ENCODE results near the gene SIPA1L3.
A peak's percentile ranks its signal among the peaks of the same experiment; 100 is the strongest.

Gene SIPA1L3

DNA sequence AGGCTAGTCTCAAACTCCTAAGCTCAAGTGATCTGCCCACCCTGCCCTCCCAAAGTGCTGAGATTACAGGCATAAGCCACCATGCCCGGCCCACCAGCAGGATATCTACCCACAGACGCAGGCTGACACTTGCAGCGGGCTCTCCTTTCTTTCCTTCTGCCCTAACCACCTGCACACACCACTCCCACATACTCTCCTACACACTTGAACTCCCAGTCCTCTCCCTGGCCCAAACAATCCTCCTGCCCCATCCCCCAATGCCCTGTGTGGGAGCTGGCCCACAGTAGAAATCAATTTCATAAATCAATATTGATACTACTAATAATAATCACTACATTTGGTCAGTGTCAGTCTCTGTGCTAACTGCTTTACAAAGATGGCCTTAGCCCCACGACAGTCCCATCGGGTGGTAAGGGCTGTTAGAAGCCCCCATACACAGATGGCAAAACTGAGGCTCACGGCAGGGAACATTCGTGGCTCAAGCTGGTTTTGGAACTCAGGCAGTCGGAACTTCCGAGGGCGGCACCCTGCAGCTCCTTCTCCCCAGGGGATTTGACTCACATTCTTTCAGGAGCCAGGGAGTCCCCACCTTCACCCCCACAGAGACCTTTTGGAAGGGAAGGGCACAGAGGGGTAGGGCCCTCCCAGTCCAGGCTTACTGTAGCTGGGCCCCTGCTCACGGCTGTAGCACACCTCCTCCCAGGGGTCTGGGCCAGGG is 320.4 kb downstream of the SIPA1L3 start:
- Histone ChIP-seq H3K27me3 (ENCODE audit: insufficient read depth, low read length) (no peaks in the 10 kb centered on the region), H3K36me3 (ENCODE audit: insufficient read depth, low read length) (no peaks in the 10 kb centered on the region), H3K27ac (ENCODE audit: low read depth, low read length, poor library complexity, severe bottlenecking) (no peak overlapping the region), H3K4me2 (ENCODE audit: low read length) (no peak overlapping the region), H3K79me2 (ENCODE audit: insufficient read depth, low read length) (no peaks in the 10 kb centered on the region), H3F3A (ENCODE audit: insufficient read depth, low read length) (no peaks in the 10 kb centered on the region), H3K9ac (ENCODE audit: low read length) (no peak overlapping the region), H3K9me2 (ENCODE audit: low read depth, low read length) (no peaks in the 10 kb centered on the region), H3K4me1 (ENCODE audit: insufficient read depth, low read length, severe bottlenecking) (peaks cover 16% of the 10 kb centered on the region), H3K9me3 (ENCODE audit: low read length) (no peaks in the 10 kb centered on the region), H4K20me1 (ENCODE audit: insufficient read depth, low read length) (no peaks in the 10 kb centered on the region), H2AFZ (ENCODE audit: low read length) (no peak overlapping the region), H3K4me3 (ENCODE audit: low read depth, low read length, poor library complexity, severe bottlenecking) (no peak overlapping the region)
- TF ChIP-seq, protein P1, sequence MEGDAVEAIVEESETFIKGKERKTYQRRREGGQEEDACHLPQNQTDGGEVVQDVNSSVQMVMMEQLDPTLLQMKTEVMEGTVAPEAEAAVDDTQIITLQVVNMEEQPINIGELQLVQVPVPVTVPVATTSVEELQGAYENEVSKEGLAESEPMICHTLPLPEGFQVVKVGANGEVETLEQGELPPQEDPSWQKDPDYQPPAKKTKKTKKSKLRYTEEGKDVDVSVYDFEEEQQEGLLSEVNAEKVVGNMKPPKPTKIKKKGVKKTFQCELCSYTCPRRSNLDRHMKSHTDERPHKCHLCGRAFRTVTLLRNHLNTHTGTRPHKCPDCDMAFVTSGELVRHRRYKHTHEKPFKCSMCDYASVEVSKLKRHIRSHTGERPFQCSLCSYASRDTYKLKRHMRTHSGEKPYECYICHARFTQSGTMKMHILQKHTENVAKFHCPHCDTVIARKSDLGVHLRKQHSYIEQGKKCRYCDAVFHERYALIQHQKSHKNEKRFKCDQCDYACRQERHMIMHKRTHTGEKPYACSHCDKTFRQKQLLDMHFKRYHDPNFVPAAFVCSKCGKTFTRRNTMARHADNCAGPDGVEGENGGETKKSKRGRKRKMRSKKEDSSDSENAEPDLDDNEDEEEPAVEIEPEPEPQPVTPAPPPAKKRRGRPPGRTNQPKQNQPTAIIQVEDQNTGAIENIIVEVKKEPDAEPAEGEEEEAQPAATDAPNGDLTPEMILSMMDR (IDR thresholded peaks at IDR 0.05; ENCODE audit: low read length), result no peak
- no peak for TF ChIP-seq EZH2 (IDR thresholded peaks at IDR 0.05; ENCODE audit: borderline replicate concordance, low read length)

DNA sequence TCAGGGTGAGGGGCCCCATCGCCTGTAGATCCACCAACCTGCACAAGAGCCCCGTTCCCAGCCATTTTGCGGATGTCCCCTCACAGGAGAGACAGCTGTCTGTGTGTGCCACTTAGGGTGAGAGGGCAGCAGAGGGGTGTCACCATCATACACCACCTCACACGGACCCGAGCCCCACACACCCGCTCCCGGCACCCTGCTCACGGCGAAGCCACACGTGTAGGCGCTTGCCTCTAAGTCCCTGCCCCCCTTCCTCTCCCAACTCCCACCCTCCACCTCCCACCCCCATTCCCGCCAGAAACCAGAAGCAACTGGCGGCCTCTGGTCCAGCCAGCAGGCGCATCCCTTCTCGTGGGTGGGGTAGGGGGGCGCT is 321.0 kb downstream of the SIPA1L3 start:
- Histone ChIP-seq H3K9me2 (ENCODE audit: low read depth, low read length) (no peaks in the 10 kb centered on the region), H3K4me3 (ENCODE audit: low read depth, low read length, poor library complexity, severe bottlenecking) (no peak overlapping the region), H2AFZ (ENCODE audit: low read length) (no peak overlapping the region), H3F3A (ENCODE audit: insufficient read depth, low read length) (no peaks in the 10 kb centered on the region), H4K20me1 (ENCODE audit: insufficient read depth, low read length) (no peaks in the 10 kb centered on the region), H3K9me3 (ENCODE audit: low read length) (no peaks in the 10 kb centered on the region), H3K4me2 (ENCODE audit: low read length) (no peak overlapping the region), H3K9ac (ENCODE audit: low read length) (no peak overlapping the region), H3K4me1 (ENCODE audit: insufficient read depth, low read length, severe bottlenecking) (peaks cover 16% of the 10 kb centered on the region), H3K79me2 (ENCODE audit: insufficient read depth, low read length) (no peaks in the 10 kb centered on the region), H3K27ac (ENCODE audit: low read depth, low read length, poor library complexity, severe bottlenecking) (no peak overlapping the region), H3K27me3 (ENCODE audit: insufficient read depth, low read length) (no peaks in the 10 kb centered on the region), H3K36me3 (ENCODE audit: insufficient read depth, low read length) (no peaks in the 10 kb centered on the region)
- TF ChIP-seq, protein P1 (IDR thresholded peaks at IDR 0.05; ENCODE audit: low read length), result no peak
- TF ChIP-seq EZH2 (IDR thresholded peaks at IDR 0.05; ENCODE audit: borderline replicate concordance, low read length), result no peak

GRCh38 chr19:38228491-38229439 is 321.8 kb downstream of the SIPA1L3 start:
- Histone ChIP-seq H3K9ac (ENCODE audit: low read length) (peak overlapping the region; percentile 70), H3K36me3 (ENCODE audit: insufficient read depth, low read length) (no peaks in the 10 kb centered on the region), H3K9me3 (ENCODE audit: low read length) (no peaks in the 10 kb centered on the region), H3K79me2 (ENCODE audit: insufficient read depth, low read length) (no peaks in the 10 kb centered on the region), H2AFZ (ENCODE audit: low read length) (no peak overlapping the region), H3K4me2 (ENCODE audit: low read length) (peak overlapping the region; percentile 97), H3K27me3 (ENCODE audit: insufficient read depth, low read length) (no peaks in the 10 kb centered on the region), H3K4me1 (ENCODE audit: insufficient read depth, low read length, severe bottlenecking) (peaks cover 10% of the 10 kb centered on the region), H3K4me3 (ENCODE audit: low read depth, low read length, poor library complexity, severe bottlenecking) (peak overlapping the region; percentile 72), H3F3A (ENCODE audit: insufficient read depth, low read length) (no peaks in the 10 kb centered on the region), H3K27ac (ENCODE audit: low read depth, low read length, poor library complexity, severe bottlenecking) (no peak overlapping the region), H4K20me1 (ENCODE audit: insufficient read depth, low read length) (no peaks in the 10 kb centered on the region), H3K9me2 (ENCODE audit: low read depth, low read length) (no peaks in the 10 kb centered on the region)
- TF ChIP-seq, protein P1 (IDR thresholded peaks at IDR 0.05; ENCODE audit: low read length), result no peak
- no peak for TF ChIP-seq EZH2 (IDR thresholded peaks at IDR 0.05; ENCODE audit: borderline replicate concordance, low read length)

Data from OCI-LY1 (cell line).